Breast epithelium (tissue), 4 donors: ENCODE data around the gene CFAP53. TPM values are rescaled to one million over a fixed set of nuclear protein-coding genes. Genes with fewer than 3 reads are reported as not detected.
A peak's percentile ranks its signal among the peaks of the same experiment; 100 is the strongest.

Source experiments
- DNase-seq, 2 donors: peaks; one replicate each; pipeline ENCODE4 v3.0.0-alpha.2; 2019; ENCODE audit warnings: low spot score in 2 of 2
- H3K27ac ChIP-seq, 2 donors: fragments of 200-600 bp; sonication (generic) in 1 of 2; one replicate each; pipeline ENCODE4 v1.5.1; 2016 to 2019; ENCODE audit warnings: mild to moderate bottlenecking in 1 of 2
- H3K27me3 ChIP-seq, 2 donors: fragments of 200-600 bp; sonication (generic) in 1 of 2; one replicate each; pipeline versions ENCODE4 v1.5.1 to v1.6.0; 2017 to 2019; ENCODE audit warnings: control low read depth in 1 of 2, mild to moderate bottlenecking in 1 of 2
- H3K36me3 ChIP-seq: fragments of 200-600 bp; one replicate; pipeline ENCODE4 v1.5.1; 2019
- H3K4me1 ChIP-seq, 2 donors: fragments of 200-600 bp; sonication (generic); one replicate each; pipeline ENCODE4 v1.5.1; 2016 to 2019; ENCODE audit warnings: control low read depth in 1 of 2
- H3K4me3 ChIP-seq, 3 donors: fragments of 200-600 bp; sonication (generic); 1 replicate in 2 of 3; 2 replicates in 1 of 3; pipeline ENCODE4 v1.5.1; 2016 to 2019; ENCODE audit warnings: mild to moderate bottlenecking in 3 of 3, moderate library complexity in 2 of 3
- H3K9me3 ChIP-seq, 2 donors: fragments of 200-600 bp; sonication (generic) in 1 of 2; one replicate each; pipeline ENCODE4 v1.5.1; 2016 to 2019; ENCODE audit warnings: control low read depth in 1 of 2
- POLR2A ChIP-seq: fragments of 450-650 bp; IDR thresholded peaks from one replicate; pipeline ENCODE4 v1.6.1; 2016; ENCODE audit warnings: antibody characterized with exemption, mild to moderate bottlenecking, moderate library complexity
- POLR2AphosphoS5 ChIP-seq, 3 donors: sonication (generic); formaldehyde crosslinking; IDR thresholded peaks; one replicate each; pipeline ENCODE4 v1.6.1; 2017; ENCODE audit warnings: antibody characterized with exemption in 3 of 3
- intact Hi-C: fragments of 100-400 bp; cut with DNase I; formaldehyde crosslinking; loops from one replicate; pipeline ENCODE4 v1.15.1; 2023; ENCODE audit warnings: low total_unique reads
- total RNA-seq, 3 donors: library from RNA; depleted of rRNA; stranded (reverse); fragments of >200 nt; gene quantifications; one replicate each; pipeline ENCODE4 v1.1.0, GENCODE V29; 2016
- TF ChIP-seq, protein P1 (sequence below), 3 donors: fragments of 450-650 bp; IDR thresholded peaks; one replicate each; pipeline ENCODE4 v1.5.1; 2016 to 2017; ENCODE audit warnings: antibody characterized with exemption in 3 of 3, mild to moderate bottlenecking in 3 of 3, moderate library complexity in 3 of 3

The CFAP53 gene
- total RNA-seq, 3 donors from 2014 or later, result 0.80 to 3.4 (median 1.6) TPM

DNA sequence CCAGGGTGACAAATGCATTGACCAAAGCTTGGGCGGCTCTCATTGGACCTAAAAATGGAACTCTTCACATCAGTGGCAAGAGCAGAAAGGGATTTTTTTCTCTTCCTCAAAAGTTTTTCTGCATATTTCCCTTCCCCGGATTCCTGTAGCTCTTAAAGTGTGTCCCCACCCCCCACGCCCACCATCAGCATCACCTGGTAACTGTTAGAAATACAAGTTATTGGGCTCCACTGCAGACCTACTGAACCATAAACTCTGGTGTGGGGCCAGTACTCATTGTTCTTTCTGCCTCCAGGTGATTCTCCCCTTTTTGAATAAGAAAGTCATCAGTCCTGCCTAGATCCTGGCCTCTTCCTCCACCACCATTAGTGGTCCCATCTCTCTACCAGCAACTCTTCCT, 70.0 kb downstream of the CFAP53 start:
- Histone ChIP-seq H3K9me3 (no peaks in the 10 kb centered on the region), H3K27me3 (peaks cover 0 to 3% of the 10 kb centered on the region in 2 donors), H3K27ac (no peak overlapping the region), H3K4me1 (peaks cover 0 to 3% of the 10 kb centered on the region in 2 donors), H3K36me3 (no peaks in the 10 kb centered on the region), H3K4me3 (no peak overlapping the region)
- no peak for DNase-seq
- TF ChIP-seq POLR2AphosphoS5 (IDR thresholded peaks at IDR 0.05) (no peak), POLR2A (no peak)
- TF ChIP-seq, protein P1, sequence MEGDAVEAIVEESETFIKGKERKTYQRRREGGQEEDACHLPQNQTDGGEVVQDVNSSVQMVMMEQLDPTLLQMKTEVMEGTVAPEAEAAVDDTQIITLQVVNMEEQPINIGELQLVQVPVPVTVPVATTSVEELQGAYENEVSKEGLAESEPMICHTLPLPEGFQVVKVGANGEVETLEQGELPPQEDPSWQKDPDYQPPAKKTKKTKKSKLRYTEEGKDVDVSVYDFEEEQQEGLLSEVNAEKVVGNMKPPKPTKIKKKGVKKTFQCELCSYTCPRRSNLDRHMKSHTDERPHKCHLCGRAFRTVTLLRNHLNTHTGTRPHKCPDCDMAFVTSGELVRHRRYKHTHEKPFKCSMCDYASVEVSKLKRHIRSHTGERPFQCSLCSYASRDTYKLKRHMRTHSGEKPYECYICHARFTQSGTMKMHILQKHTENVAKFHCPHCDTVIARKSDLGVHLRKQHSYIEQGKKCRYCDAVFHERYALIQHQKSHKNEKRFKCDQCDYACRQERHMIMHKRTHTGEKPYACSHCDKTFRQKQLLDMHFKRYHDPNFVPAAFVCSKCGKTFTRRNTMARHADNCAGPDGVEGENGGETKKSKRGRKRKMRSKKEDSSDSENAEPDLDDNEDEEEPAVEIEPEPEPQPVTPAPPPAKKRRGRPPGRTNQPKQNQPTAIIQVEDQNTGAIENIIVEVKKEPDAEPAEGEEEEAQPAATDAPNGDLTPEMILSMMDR (IDR thresholded peaks at IDR 0.05), result no peak
- intact Hi-C loops, result no loop called here

DNA sequence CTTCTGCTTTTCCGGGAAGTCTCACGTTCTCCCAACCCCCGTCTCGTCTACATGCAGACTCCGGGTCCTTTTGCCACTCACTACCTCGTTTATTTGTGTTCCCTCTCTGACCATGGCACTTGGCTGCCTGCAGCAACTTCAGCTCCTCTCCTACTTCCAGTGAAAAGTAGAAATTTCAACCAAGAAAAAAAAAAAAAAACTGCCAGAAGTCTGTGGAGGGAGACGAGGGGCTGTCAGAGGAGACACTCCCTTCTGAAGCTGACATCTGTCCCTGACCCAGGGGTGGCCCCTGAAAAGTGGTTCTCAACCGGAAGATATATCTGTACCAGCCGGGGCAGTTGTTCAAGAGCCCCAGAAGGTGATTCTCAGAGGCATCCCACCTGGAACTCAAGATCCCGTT, 70.6 kb downstream of the CFAP53 start:
- intact Hi-C loops, result no loop called here
- no peak for DNase-seq
- Histone ChIP-seq H3K9me3 (no peaks in the 10 kb centered on the region), H3K27ac (no peak overlapping the region), H3K4me1 (peaks cover 0 to 3% of the 10 kb centered on the region in 2 donors), H3K36me3 (no peaks in the 10 kb centered on the region), H3K27me3 (peaks cover 0 to 3% of the 10 kb centered on the region in 2 donors), H3K4me3 (peak overlapping the region in 1 of 3 donors; percentile 88)
- TF ChIP-seq, protein P1 (IDR thresholded peaks at IDR 0.05), result no peak
- TF ChIP-seq POLR2AphosphoS5 (IDR thresholded peaks at IDR 0.05) (no peak), POLR2A (no peak)

DNA sequence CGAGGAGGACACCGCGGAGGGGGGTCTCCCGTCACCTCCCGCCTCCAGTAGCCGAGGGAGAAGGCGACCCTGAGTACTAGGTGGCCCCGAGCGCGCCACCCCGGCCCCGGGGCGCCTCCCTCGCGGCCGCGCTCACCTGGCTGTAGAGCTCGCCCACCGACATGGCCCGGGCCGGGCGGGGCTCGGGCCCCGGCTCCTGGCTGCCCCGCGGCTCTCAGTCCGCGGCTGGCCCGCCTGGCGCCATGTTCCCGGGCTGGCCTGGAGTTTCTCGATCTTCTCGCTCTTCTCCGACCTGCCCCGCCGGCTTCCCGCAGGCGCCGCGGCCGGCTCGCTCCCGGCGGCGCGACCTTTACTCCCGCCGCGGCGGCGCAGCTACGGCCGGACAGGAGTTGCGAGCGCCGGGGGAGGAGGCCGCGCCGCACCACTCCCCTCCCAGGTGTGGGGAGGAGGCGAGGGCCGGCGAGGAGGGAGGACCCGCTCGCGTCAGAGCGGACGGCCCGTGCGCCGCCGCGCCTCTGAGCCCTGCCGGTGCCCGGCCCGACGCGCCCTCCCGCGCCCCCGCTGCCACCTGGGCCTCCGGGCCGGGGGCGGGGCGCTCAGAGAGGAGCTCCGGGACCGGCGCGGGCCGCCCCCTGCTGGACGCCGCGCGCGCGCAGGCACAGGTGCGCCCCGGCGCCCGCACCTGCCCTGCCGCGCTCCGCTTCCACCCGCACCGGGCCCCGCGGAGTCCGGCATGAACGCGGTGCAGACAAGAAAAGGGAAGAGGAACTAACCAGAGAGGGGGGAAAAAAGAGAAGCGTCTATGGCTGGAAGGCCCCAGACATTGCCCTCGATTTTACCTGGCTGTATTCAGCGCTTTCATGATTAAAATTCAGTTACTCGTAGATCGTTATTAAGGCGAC, 71.4 kb downstream of the CFAP53 start, which contains the start of gene MYO5B:
MYO5B (minus strand) TSS at position 517 of the 902 bp plus-strand sequence; CDS start at position 163, 354 bp downstream.
- peak within 1 kb of the TSS; percentile 76 to 80 for H3K27ac ChIP-seq
- no peaks in the 10 kb centered on the region for H3K36me3 ChIP-seq
- TF ChIP-seq, protein P1 (IDR thresholded peaks at IDR 0.05), result peak in 2 of 3 donors; percentile 18 to 77
- TF ChIP-seq POLR2A (no peak), POLR2AphosphoS5 (IDR thresholded peaks at IDR 0.05) (peak in 1 of 3 donors; percentile 24)
- intact Hi-C loops, result no loop called here
- peaks cover 0 to 3% of the 10 kb centered on the region in 2 donors for H3K27me3 ChIP-seq
- H3K4me1 ChIP-seq, result peaks cover 0 to 3% of the 10 kb centered on the region in 2 donors
- H3K4me3 ChIP-seq, result peak within 1 kb of the TSS; percentile 51 to 88 (median 59)
- no peaks in the 10 kb centered on the region for H3K9me3 ChIP-seq
- peak; percentile 73 for DNase-seq

DNA sequence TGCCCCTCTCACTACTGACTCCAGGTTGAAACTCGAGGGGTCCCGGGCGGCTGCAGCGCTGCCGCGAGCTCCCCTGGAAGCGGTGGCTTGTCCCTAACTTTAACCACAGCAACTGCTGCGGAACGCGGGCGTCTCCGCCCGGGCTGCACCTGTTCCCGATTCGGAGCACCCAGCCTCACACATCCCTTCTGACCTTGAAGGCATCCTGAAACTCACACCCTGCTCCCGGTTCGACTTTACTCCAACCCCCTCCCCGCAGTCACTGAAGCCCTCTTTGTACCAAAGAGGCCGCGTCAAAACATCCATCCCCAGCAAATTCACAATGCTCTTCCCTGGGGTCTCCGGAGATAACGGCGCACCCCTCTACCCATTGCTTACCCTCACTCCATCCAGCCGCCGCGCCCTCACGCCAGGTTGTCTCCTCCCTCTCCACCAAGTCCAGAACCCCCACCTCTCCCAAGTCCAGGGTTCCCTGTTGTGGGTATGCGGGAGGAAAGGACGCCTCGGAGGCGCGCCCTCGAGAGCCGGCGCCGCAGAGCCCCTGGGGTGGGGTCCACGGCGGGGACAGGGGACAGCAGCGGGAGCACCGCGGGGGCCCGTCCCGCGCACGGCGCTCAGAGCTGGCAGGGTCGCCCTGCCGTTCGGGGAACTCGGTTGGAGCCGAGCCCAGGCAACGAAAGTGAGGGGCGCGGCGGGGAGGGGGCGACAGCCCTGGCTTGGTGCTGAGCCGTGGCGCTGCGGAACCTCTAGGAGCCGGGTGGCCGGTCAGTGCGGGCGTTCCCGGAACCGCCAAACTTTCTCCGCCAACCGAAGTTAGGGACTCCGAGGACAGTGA, 72.3 kb downstream of the CFAP53 start:
- peak; percentile 20 to 54 for DNase-seq

More for the DNA sequence above, 72.3 kb downstream of the CFAP53 start:
- H3K4me1 ChIP-seq, result peaks cover 0 to 3% of the 10 kb centered on the region in 2 donors
- intact Hi-C loops, result no loop called here
- H3K9me3 ChIP-seq, result no peaks in the 10 kb centered on the region
- no peak for TF ChIP-seq POLR2A
- TF ChIP-seq, protein P1 (IDR thresholded peaks at IDR 0.05), result no peak
- TF ChIP-seq POLR2AphosphoS5 (IDR thresholded peaks at IDR 0.05), result no peak
- peak overlapping the region; percentile 76 to 80 for H3K27ac ChIP-seq
- no peaks in the 10 kb centered on the region for H3K36me3 ChIP-seq
- H3K27me3 ChIP-seq, result peaks cover 0 to 3% of the 10 kb centered on the region in 2 donors
- peak overlapping the region; percentile 51 to 88 (median 59) for H3K4me3 ChIP-seq
